ENCODE results near the gene SELPLG.
"Not testable (repeated sequence)": the region's sequence is repeated elsewhere in the genome, so short reads cannot be mapped to it uniquely, and the experiment has no call there.

SELPLG gene, protein sequence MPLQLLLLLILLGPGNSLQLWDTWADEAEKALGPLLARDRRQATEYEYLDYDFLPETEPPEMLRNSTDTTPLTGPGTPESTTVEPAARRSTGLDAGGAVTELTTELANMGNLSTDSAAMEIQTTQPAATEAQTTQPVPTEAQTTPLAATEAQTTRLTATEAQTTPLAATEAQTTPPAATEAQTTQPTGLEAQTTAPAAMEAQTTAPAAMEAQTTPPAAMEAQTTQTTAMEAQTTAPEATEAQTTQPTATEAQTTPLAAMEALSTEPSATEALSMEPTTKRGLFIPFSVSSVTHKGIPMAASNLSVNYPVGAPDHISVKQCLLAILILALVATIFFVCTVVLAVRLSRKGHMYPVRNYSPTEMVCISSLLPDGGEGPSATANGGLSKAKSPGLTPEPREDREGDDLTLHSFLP

DNA sequence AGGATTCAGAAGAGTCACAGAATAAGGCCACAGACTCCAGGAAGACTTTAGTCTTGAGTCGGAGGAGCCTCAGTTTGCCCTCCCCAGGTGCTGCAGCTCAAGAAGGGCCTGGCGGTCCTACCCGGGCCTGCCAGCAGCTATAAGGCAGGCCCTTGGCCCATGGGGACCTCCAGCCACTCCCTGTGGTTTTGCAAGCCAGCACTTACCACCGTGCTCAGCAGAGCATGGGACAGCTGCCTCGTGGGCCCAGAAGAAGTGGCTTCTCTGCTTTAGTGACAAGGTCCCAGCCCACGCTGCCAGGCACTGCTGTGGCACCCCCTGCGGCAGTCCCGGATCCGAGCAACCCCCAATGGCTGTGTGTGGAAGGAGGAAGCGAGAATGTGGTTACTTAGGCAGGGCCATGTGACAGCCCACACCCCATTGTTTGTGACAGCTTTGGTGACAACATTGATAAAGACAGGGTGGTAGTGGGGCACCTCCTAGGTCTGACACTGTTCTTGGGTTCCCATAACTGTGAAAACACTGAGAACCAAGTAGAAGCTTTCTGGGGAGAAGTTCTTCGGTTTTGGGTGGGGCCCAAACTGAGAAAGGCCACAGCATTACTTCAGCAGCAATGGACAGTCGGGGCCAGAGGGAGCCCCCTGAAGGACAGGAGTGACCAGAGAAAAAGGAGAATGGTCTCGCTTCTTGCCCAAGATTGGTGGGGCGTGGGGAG lies at the start of gene SELPLG:
Gene SELPLG (minus strand): TSS at position 361 of the 715 bp plus-strand sequence. CDS start 9,587 bp downstream, outside the sequence.
- DNase-seq, result no peak

GRCh38 chr12:108681317-108681716 lies 47.6 kb upstream of the SELPLG start:
- DNase-seq, result no peak

DNA sequence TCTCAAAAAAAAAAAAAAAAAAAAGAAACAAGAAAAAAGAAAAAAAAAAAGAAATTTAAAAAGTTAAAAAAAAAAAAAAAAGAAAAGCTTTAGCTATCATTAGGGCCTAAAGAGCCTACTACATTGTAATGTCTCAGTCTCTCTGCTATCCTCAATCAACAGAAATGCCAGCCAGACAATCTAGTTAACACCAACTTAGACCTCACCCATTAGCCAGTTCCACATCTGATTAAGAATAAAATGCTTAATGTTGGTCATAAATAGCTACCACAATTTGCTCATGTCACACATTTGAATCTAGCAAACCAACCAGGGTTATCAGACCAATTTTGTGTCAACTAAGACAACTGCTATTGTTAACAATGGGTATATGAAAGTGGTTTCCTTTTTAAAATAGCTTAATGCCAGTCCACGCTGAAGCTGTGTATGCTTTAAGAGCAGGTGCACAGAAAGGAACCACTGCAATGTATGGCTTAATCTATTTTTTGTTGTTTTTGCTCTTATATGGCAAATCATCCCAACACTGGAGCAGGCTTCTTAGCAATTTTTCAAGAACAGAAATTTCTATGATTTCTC lies 45.5 kb upstream of the SELPLG start:
- DNase-seq, result no peak

DNA sequence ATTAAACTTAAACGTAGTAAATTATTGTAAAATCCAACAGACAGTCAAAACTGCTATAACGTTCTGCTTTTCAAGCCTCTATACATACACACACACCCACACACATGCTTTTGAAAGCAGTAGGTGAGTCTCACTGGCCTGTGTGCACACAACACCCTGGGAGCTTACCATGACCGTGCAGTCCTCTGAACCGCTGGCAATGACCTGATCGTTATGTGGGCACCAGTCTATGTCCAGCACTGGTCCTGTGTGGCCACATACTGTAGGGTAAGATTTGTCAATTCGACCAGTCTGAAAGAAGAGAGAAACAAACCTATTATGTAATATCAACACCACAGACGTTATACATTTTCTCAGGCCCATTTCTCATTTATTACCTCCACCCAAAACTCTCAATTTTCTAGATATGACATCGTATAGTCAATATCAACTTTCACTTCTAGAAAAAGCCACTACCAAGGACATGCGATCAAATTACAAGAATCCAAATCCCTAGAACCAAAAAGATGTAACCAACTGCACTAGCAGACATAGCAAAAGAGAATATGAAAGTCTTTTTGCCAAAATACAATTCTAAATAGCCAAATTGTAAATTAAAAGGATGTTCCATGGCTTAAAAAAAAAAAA lies 44.5 kb upstream of the SELPLG start:
- DNase-seq, result no peak

- DNase-seq, result no peak
These were observed 43.7 kb upstream of the SELPLG start for GRCh38 chr12:108677381-108677780.

GRCh38 chr12:108676707-108677106 lies 43.0 kb upstream of the SELPLG start:
- DNase-seq, result no peak

DNA sequence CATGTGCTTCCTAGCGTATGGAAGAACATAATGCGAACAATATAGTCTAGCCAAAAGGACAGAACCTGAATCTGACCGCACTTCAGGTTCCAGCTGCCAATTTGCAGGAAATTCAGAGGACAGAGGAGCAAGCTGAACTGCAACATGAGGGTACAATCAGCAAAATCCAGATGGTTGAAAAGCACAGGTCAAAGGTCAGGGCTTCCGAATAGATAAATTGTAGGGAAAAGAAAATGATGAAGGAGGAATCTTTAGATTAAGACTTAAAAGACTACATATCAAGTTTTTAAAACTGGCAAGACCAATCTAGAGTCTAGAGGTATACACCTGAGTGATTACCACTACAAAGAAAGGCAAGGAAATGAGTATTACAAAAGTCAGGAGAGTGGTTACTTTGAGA lies 42.1 kb upstream of the SELPLG start:
- no peak for DNase-seq

DNA sequence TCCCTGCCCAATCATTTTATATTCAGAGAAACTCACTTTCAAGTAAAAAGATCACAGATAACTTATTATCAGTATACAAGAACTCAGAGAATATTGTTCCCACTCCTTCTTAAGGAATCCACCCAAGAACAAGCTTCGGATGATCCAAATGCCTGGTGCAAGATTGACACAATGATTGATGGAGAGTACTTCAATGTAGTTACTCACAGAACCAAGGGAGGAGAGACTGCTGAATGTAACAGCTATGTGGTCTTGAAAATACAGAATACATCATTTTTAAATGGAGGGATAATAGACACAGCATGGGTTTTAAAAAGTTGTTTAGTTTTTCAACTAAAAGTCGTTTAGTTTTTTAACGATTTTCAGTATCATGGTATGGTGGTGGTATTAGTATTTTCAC lies 38.4 kb upstream of the SELPLG start:
- no peak for DNase-seq

- no peak for DNase-seq
These were observed 37.4 kb upstream of the SELPLG start for GRCh38 chr12:108671110-108671509.

DNA sequence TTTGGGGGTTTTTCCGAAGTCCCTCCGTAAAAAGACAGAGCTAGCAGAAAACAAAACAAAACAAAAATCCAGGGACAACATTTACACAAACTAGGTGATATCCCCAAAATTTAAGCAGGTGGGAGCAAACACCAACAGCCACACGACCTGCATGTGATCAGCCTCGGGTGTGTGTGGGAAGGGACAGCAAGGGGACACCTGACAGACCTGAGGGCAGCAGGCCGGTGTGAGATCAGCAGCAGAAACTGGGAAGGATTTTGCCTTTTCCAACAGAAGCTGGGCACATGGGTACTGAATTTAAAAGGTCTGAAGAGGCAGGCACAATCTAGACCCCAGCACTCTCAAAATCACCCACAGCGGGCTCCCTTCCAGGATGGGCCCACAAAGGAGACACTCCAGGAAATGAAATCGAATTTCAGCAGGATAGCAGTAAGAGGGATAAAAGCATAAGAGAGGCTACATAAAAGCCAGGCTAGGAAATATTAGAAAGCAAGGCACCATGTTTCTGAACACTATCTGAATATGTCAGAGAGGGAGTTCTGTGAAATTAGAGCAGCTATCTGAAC lies 36.5 kb upstream of the SELPLG start:
- DNase-seq, result no peak

DNA sequence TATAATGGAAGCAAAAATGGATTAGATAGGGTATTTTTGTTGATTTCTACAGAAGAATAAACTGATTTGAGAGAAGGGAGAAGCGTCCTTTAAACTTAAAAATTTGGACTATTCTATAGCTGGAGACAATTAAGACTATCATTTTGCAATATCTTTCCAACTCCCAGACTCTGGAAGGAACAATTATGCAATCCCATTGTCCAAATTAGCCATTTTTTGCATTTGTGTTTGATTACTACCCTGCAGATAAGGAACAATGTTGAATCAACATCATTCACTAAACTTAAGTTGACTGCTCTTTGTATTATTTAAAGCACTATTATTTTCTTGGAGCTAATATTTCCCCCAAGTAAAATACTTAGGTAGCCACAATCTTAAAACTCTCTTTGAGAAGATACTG lies 34.8 kb upstream of the SELPLG start:
- DNase-seq, result no peak

GRCh38 chr12:108668063-108668462 lies 34.4 kb upstream of the SELPLG start:
- no peak for DNase-seq

- DNase-seq, result no peak
These were observed 33.7 kb upstream of the SELPLG start for GRCh38 chr12:108667349-108667748.

- DNase-seq, result no peak
These were observed 32.7 kb upstream of the SELPLG start for GRCh38 chr12:108666401-108666881.

GRCh38 chr12:108665608-108666202 lies 32.0 kb upstream of the SELPLG start:
- DNase-seq, result no peak

DNA sequence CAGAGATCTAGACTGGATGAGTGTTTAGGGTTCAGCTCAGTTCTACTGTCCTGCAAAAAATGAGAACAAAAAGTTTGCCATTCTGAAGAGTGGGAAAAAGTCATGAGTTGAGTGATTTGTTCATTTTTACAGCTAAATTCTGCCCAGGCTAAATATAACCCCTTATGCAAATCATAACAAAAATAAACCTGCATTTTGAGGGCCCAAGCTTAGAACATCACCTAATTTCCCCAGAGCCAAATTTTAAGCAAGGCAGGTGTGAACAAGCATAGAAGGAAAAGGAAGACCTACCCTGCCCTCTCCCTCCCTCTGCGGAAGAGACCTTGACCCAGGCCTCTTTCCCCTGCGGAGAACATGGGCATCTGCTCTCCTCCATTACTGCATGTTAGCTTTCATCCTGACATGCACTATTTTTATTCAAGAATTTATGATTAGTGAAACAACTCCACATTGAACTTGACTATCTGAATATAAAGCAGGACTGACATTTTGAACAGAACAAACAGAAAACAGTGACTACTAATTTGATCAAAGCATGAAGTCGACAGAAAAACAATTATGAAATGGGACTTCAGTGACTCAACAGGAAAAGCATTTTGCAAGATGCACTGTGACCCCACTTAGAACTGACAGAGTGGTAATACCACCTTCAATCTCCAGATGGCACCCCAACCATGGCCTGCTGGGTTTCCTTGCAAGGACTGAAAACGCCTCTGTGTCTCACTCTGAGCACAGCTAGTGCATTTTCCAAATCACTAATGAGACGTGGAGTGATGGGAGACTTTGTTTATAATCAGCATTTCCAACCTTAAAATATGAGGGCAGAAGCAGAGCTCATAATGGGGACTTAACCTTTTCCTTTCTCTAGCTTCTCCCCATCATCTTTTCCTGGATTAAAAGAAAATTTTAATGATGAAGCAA lies 30.9 kb upstream of the SELPLG start:
- peak; percentile 72 for DNase-seq

DNA sequence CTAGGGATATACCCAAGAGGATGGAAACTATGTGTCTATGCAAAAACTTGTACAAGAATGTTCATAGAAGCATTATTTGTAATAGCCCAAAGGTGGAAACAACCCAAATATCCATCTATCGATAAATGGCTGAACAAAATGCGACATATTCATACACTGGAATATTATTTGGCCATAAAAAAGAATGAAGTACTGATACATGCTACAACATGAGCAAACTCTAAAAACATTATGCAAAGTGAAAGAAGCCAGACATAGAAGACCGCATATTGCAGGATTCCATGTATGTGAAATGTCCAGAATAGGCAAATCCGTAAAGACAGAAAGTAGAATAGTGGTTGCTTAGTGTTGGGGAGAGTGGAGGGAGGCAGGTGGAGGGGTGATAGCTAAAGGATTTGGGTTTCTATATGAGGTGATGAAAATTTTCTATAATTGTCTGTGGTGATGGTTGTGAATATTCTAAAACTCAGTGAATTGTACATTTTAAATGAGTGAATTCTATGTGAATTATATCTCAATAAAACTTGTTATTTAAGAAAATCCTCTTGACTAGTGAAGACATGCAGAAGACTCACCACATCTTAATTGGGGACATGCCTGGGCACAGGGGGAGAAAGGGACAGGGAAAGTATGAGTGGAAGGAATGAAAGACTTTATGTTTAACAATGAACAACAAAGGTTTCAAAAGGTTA lies 29.8 kb upstream of the SELPLG start:
- no peak for DNase-seq

GRCh38 chr12:108658115-108658514 lies 24.4 kb upstream of the SELPLG start:
- DNase-seq, result not testable (repeated sequence)

DNA sequence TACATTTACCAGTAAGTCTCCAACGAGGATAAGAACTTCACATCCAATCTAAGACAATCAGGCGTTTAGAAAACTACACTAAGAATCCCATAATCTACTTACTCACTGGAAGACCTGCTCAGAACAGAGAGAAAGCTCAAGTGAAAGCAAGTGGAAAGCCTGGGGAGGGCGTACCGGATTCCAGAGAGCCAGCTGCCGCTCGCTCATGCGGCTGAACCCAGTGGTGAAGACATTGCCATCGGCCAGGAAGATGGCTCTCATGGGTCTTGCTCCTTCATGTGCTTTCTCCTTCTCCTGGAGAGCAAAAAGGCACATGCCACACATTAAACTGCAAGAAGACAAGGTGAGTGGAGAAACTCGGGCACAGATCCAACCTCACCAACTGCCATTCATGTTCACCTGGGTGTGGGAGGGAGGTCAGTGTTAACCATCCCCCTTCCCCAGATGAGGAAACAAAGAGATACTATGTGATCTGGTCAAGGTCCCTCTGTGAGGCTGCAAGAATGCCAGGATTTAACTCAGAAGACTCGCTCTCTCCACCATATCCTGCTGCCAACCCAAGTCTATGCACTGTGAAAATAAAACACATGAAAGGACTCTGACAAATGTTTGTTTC lies 23.5 kb upstream of the SELPLG start:
- DNase-seq, result no peak

DNA sequence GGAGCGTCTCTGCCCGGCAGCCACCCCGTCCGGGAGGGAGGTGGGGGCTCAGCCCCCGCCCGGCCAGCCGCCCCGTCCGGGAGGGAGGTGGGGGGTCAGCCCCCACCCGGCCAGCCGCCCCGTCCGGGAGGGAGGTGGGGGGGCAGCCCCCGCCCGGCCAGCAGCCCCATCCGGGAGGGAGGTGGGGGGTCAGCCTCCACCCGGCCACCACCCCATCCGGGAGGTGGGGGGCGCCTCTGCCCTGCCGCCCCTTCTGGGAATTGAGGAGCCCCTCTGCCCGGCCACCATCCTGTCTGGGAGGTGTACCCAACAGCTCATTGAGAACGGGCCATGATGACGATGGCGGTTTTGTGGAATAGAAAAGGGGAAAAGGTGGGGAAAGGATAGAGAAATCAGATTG lies 22.6 kb upstream of the SELPLG start:
- DNase-seq, result not testable (repeated sequence)
